GM18526 (cell line): ENCODE data around the gene TMEM182.

Source experiments
- POLR2A ChIP-seq: IDR thresholded peaks from 3 replicates; pipeline ENCODE4 v1.6.1; 2011; ENCODE audit not compliant: insufficient read length; ENCODE audit errors: extremely low read depth

The TMEM182 gene, protein sequence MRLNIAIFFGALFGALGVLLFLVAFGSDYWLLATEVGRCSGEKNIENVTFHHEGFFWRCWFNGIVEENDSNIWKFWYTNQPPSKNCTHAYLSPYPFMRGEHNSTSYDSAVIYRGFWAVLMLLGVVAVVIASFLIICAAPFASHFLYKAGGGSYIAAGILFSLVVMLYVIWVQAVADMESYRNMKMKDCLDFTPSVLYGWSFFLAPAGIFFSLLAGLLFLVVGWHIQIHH

DNA sequence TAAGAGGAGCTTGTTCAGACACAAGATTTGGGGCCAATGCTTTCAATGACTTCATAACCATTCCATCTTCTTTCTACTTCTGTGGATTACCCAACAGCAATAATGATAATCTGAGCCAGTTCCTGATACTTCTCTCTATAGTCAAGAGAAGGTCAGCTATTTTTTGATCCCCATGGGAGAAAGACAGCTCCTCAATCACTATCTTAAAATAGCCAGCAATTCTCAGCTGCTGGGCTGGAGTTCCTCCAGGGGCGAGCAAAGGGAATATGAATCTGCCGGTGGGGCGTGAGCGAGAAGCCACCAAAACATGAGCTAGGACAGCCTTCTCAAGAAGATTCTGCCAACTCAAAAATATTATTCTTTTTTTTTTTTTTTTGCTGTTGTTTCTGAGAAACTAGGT is at the start of gene TMEM182:
TMEM182 (plus strand) TSS at position 269 of the 400 bp plus-strand sequence. CDS start 187 bp downstream, outside the sequence.
- TF ChIP-seq POLR2A, result no peak

DNA sequence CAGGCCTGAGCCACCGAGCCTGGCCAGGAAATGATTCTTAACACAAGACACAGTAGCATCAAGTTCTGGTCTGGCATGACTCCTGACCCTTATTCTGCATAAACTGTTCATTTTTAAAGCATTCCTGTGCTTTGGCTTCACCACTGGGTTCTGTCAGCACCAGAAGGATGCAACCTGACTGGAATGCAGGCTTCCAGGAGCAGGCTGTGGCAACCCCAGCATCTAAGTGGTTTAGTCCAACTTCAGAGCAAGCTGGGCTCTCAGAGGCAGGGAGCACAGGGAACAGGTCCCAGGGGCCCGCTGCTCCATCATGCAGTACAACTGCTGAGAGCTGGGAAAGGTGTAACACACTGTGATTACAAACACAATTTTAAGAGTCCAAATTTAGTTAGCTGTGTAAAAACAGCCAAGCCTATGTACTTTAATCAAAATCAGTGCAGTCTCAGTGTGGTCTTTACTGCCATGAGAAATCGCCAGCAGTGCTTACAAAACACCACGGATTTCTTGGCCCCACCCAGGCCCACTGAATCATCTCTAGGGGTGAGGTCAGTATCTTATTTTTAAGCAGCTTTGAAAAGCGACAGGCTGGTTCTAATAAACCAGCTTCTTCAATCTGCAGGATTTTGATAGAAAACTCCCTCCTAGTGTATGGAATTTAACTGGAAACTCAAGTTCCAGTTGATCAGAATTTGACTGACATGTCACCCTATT is 44.4 kb upstream of the TMEM182 start:
- no peak for TF ChIP-seq POLR2A

DNA sequence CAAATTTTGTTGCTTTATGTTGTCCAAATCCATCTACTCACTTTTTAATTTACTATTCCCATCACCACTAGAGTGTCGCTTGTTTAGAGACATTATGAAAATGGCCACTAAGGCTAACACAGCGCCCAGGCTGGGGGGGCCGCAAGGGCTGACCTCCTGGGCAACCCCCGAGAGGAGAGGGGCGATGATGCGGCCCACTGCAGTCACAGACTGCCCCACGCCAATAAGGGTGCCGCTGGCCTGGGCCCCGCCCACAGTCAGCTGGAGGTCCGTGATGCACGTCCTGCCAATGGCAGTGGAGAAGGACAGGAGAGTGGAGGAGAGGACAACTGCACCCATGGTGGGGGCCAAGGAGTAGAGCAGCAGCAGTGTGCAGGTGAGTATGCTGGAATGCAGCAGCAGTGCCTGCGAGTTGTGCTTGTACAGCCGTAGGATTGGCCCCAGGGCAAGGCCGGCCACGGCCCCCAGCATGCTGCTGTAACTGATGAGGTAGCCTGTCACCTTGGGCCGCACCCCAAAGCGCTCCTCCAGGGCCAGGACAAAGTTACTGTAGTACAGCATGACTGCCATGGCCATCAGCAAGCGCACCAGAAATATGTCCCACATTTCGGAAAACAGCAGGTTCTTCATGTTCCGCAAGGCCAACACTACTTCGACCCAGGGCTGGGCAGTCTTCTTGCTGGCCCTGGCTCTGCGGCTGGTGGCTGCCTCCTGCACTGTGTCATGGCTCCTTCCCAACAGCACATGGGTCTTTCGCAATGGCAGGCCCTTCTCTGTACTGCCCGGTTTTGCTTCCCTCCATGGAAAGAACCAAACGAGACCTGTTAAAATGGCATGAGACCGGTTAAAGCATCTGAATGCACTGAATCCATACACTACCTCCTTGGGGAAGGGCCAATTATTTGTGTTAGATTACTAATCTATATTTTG is 43.2 kb upstream of the TMEM182 start:
- no peak for TF ChIP-seq POLR2A

DNA sequence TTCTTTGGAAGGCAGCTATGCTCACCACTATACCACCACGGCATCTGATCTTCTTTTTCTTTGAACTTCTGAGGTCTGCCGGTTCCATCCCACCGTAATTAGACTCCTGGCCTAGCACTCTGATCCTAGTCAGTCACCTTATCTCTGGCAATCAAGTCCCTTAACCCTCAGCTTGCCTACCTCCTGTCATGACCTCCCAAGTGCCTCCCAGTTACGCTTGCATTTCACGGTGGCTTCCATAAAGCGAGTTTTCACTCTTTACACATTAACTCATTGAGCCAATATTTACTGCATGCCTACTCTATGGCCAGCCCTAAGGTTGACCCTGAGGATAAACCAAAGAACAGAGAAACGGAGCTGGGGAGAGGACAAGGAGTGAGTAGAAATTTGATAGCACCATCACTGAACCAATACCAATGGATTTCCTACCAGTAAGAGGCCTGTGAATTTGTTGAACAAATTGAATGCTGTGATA is 37.8 kb upstream of the TMEM182 start:
- no peak for TF ChIP-seq POLR2A

DNA sequence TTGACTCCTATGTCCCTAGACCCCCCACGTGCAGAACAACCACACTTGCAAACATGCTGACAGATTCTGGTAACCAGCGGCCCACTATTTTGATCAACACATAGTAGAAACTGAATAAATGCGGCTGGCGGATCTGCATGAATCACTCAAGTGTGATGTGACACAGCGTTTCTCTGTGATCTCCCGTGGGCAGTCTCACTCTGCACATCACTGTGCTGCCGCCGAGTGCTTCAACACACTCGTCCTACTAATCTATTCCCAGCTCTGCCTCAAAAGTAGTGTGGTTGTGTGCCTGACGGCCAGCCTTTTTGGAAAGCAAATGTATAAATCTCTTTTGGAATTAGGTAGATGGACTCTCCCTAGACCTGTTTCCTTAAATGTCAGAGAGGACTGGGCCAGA is 37.3 kb upstream of the TMEM182 start:
- no peak for TF ChIP-seq POLR2A

DNA sequence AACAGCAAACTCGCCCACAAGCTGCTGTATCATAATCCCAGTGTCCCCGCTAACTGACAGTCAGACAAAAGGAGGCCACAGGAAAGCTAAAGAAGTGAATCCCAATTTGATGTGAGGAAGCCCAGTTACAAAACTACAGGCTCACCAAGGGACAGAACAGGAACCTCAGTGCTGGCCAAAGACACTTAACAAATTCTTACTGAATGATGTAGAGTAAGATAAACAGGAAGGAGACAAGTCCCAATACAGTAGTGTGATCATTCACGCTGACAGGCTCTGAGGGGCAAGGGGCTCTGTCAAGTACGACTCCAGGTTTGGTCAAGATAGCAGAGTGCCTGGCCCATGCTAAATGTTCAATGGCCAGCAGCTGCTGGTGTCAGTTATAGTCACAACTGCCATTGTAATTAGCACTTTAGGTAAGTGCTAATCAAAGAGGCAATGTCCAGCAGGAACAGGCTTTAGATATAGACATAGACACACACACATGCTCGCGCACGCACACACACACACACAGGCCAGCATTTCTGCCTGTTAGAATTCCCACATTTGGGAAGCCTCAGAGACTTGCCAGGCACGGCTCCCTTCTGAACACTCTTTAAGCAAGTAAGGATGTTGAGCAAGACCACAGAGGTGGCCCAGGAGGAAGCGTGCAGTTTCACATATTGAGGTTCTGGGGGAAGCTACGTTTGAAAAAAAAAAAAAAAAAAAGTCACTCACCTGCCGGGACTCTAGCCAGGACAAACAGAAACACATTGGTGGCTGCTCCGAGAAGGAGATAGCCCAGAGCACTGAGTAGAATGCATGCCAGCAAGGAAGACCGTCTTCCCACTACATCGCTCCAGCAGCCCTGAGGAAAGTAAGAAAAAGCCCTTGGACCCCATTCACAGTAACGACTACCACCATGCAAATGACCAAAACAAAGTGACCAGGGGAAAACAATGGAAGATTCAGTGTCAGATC is 35.4 kb upstream of the TMEM182 start:
- TF ChIP-seq POLR2A, result no peak

DNA sequence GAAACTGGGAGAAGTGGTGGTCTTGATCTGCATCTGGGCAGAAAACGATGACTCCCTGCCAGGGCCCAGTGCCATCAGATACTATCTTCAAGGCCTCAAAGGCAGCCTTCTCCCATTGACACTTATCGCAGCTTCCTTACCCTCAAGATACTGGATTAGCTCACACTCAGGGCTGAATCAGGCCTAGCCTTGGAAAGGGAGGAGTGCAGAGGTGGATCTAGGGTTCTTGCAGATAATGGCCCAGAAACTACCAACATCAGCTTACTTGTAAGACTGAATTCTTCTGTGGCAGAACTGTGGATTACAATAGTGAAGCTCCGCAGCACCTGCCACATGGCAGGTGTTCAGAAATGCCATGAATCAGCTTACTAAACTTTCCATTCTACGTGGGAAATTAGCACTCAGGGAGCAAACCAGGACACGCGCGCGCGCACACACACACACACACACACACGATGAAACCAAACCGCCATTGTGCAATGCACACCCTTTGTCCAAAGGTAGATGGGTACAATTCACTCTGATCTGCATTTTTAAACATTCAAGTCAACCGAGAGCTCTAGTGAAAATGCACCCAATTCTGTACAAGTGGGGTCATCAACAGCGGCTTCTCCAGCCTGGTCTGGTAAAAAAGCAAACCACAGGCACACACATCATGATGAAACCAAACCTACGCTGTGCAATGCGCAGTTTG is 26.3 kb upstream of the TMEM182 start:
- no peak for TF ChIP-seq POLR2A

DNA sequence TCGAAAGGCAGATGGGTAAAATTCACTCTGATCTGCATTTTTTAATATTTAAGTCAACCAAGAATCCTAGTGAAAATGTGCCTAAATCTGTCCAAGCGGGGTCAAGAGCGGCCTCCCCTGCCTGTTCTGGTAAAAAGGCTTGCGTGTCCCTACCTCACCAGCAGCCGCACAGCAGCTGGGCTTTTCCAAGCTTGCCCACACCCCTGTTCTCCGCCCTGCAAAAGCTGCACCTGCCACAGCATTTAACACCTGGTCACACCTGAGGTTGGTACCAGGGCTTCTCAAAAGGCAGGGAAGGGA is 25.8 kb upstream of the TMEM182 start:
- TF ChIP-seq POLR2A, result no peak

DNA sequence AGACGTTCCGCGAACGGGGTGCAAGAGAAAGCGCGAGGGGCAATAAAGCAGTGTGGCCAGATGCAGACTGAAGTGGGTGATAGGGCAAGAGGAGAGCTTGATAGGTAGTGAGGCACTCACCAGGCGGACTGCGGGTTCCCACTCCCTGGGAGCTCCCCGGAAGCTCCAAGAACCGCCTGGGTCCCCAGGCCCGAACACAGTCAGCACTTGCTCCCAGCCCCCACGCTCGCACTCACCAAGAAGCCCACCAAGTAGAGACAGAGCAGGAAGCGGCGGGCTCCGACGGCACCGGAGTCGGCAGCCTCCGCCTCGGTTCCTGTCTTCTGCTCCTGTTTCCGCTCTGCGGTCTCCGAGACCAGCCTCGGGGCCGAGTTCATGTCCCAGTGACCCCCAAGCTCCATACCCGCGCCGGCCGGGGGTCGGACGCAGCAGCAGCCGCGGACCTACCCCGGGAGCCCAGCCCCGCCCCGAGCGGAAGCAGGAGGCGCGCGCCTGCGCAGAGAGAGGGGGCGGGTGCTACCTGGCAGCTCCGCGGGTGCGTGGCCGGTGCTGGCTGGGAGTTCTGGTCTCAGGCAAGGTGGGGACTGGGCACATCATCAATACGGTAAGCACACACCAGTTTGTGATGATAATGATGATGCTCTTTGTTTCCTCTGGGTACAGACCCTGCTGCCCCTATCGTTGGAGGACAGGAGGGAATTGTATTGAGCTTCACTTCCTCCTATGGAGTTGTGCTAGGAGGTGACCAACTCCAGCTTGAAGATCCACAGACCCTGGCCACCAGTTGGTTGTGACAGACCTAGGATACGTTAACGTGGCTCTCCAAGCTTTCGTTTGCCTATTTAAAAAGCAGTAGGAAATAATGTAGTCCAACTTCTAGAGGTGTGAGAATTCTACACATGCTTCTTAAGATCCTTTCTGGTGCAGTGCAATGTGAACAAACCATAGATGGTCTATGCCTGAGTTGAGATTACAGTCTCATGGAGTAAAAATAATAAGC is 25.1 kb upstream of the TMEM182 start:
- peak; percentile 91 for TF ChIP-seq POLR2A

DNA sequence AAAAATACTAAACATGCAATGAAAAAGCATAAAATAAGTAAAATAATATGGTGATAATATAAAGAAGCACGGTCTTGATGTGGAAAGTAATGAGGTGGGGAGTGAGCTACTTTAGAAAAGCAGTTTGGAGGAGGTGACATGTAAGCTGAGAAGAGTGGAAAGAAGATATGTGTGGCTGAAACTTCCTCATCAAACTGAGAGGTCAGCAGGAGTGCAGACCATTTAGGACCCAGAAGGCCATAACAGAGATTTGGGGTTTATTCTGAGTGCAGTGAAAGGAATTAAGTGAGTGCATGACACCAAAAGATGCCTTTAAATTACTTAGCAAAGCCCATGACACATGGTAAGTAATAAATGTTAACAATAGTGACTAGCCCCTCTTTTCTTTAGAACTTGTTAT is 24.4 kb upstream of the TMEM182 start:
- TF ChIP-seq POLR2A, result no peak

DNA sequence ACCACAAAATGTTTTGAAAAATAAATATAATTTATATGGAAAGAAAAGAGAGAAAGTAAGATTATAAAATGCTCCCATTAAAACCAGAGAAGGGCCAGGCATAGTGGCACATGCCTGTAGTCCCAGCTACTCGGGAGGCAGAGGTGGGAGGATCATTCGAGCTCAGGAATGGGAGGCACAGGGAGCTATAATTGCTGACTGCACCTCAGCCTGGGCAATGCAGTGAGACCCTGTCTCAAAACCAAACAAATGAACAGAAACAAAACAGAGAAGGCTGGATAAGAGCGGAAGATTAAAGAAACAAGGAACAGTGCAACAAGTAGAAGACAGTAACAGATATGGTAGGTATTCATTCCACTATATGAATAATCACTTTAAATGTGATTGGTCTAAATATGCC is 18.6 kb upstream of the TMEM182 start:
- TF ChIP-seq POLR2A, result no peak

DNA sequence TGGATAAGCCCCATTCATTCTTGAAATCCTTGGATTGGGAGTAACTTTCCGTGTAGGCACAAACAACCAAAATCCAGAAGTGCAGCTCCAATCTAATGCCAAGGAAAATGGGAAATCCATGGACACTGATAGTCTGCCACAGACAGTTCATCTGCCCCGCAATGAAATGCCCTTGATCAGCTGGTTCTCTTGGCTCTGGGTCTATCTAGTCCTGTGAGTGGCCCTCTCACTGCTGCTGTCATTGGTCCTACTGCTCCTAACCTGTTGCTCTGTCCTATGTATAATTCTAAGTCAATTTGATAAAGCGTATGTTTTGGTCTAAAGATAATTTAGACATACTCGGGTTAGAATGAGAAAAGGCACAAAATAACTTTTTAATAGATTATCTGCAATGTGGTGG is 13.7 kb upstream of the TMEM182 start:
- TF ChIP-seq POLR2A, result no peak

DNA sequence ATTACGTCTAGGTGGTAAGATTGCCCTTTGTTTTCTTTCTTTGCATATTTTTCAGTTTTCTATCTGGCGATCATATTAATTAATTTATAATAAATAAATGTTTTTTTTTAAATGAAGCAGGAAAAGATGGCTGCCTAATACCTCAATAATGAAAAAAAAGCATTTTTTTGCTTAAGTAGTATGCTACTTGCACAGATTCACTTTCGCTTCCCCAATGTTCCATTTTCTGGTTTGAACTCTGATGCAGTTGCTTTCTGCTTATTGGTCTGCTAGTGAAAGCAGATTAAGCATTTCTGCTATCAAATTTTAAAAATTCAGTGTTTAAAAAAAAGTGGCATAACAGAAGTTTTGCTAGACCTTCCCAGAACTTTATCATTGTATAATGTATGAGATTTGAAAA is 11.9 kb upstream of the TMEM182 start:
- TF ChIP-seq POLR2A, result no peak
